ENCODE results near the gene LCN15. TPM values are rescaled to one million over a fixed set of nuclear protein-coding genes. Genes with fewer than 3 reads are reported as not detected.

Gene LCN15
- total and polyA plus RNA-seq, 9 donors = 0.16 to 4.0 (median 0.68) TPM; not detected in 1

DNA sequence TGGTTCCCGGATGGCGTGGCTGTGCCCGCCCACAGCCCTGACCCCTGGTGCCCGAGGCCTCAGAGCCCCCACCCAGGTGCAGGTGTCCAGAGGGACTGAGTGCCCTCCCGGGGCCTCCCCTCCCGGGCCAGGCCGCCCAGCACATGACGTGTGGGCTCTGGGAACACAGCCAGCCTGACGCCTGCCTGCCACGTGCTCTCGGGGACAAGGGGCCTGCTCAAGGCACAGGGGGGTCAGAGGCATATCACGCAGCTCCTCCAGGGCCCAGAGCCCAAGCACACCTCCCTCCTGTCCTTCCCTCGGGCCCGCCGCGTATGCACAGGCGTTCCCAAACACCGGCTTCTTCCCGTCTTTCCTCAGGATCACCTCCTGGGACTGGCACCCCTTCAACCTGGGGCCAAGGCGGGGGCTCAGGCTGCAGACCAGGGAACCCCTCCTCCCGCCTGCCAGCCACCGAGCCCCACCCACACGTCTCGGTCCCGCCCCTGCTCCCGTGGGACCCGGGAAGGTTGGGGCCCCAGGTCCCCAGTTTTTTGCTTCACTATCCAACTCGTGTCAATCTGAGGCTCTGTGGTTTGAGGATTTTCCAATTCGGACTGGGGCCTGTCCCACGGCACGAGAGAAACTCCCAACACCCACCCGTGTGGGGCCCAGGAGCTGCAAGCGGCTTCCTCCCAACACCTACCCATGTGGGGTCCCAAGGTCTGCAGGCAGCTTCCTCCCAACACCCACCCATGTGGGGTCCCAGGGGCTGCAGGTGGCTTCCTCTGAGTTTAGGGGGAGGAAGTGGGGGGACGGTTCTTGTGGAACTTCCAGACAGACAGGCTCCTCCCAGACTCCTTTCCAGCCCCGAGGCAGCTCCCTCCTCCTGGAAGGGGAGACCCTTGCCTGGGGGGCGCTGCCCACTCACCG, 23.1 kb downstream of the LCN15 start:
- Histone ChIP-seq H3K4me3 (ENCODE audit: low read length) (no peak overlapping the region), H3K27me3 (ENCODE audit: control insufficient read depth, insufficient read depth, low read length) (peaks cover 51% of the 10 kb centered on the region), H3K27ac (ENCODE audit: low read length) (peak overlapping the region; percentile 42), H3K4me1 (ENCODE audit: control insufficient read depth, insufficient read depth, low read length) (peaks cover 28% of the 10 kb centered on the region), H3K9me3 (replicated peaks; ENCODE audit: control insufficient read depth, low read depth, low read length) (no peaks in the 10 kb centered on the region), H3K36me3 (ENCODE audit: control insufficient read depth, insufficient read depth, low read length) (no peaks in the 10 kb centered on the region)
- DNase-seq = peak; percentile 66
- 20% methylated on average over 31 of the region's 37 CpGs for WGBS (ENCODE audit: insufficient coverage)

DNA sequence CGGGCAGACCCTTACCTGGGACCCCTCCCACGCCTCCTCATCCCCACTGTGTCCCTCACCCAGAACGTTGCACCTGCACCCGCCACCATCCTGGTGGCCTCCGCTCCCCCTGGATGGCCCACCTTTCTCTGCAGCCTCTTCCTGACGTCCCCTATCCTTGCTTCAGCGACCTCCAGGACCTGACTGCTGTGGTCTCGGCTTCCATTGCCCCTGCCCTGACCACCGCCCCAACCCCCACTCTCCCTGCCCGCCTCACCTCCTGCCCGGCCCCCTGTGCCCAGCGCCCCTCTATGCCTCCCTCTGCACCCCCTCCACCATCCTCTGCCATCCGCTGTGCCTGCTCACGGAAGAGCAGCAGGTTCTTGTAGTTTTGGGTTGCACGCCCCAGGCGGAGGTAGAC, 23.8 kb downstream of the LCN15 start:
- Histone ChIP-seq H3K27me3 (ENCODE audit: control insufficient read depth, insufficient read depth, low read length) (peaks cover 51% of the 10 kb centered on the region), H3K9me3 (replicated peaks; ENCODE audit: control insufficient read depth, low read depth, low read length) (no peaks in the 10 kb centered on the region), H3K4me1 (ENCODE audit: control insufficient read depth, insufficient read depth, low read length) (peaks cover 28% of the 10 kb centered on the region), H3K27ac (ENCODE audit: low read length) (no peak overlapping the region), H3K36me3 (ENCODE audit: control insufficient read depth, insufficient read depth, low read length) (no peaks in the 10 kb centered on the region), H3K4me3 (ENCODE audit: low read length) (no peak overlapping the region)
- WGBS (ENCODE audit: insufficient coverage) = 88% methylated on average over 16 of the region's 16 CpGs
- DNase-seq = no peak

DNA sequence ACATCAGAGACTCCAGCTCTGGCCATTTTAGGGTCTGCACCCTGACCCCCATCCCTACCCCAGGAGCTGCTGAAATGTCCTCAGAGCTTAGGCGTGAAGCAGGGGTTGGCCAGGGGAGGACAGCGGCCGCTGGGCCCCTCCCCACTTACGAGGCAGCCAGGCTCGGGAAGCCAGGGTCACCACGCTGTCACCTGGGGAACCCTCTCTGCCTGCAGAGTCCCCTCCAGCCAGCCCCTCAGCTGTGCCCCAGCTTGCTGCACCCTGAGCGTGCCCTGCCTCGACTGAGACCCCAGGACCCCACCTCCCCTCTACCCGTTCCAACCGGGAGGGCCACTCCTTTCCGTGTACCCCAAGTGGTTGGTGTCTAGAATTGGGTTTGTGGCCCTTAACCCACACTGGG, 24.2 kb downstream of the LCN15 start:
- no peak for DNase-seq
- no peak overlapping the region for H3K4me3 ChIP-seq (ENCODE audit: low read length)
- 74% methylated on average over 6 of the region's 11 CpGs for WGBS (ENCODE audit: insufficient coverage)
- H3K27me3 ChIP-seq (ENCODE audit: control insufficient read depth, insufficient read depth, low read length) = peaks cover 51% of the 10 kb centered on the region
- H3K9me3 ChIP-seq (replicated peaks; ENCODE audit: control insufficient read depth, low read depth, low read length) = no peaks in the 10 kb centered on the region
- no peak overlapping the region for H3K27ac ChIP-seq (ENCODE audit: low read length)
- no peaks in the 10 kb centered on the region for H3K36me3 ChIP-seq (ENCODE audit: control insufficient read depth, insufficient read depth, low read length)
- H3K4me1 ChIP-seq (ENCODE audit: control insufficient read depth, insufficient read depth, low read length) = peaks cover 28% of the 10 kb centered on the region

DNA sequence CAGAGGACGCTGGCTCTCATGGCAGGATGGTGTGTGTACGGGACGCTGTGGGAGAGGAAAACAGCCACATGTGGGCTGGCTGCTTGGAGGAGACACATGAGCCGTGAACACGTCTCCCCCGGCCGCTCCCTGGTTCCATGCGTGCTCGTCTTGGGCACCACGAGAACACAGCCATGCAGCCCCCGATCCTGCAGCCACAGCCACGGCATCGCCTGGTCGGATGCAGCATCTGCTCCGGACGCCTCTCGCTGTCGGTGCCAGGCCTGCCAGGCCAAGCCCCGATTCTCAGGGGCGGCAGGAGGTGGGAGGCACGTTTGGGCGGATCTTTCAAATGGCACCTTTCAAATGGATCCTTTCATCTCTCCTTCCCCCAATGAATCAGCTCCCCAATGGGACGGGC, 24.8 kb downstream of the LCN15 start:
- no peak for DNase-seq
- WGBS (ENCODE audit: insufficient coverage) = 72% methylated on average over 19 of the region's 23 CpGs

DNA sequence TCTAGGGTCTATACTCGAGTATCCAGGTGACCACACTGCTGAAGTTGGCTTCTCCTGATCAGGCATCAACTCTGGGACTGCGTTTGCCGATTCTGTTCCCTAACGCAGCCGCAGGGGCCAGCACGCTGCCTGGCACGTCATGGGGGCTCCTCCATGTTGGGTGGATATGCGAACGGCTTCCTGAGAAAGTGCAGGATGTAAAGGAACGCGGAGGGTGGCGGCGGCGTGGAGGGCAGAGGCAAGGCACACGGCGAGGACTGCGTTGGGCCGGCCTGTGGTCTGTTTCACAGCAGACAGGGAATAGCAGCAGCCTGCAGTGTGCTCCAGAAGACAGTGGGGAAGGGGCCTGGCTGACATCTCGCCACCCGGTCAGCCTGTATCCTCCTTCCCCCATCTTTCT, 25.4 kb downstream of the LCN15 start:
- peaks cover 28% of the 10 kb centered on the region for H3K4me1 ChIP-seq (ENCODE audit: control insufficient read depth, insufficient read depth, low read length)
- WGBS (ENCODE audit: insufficient coverage) = 89% methylated on average over 18 of the region's 20 CpGs
- H3K36me3 ChIP-seq (ENCODE audit: control insufficient read depth, insufficient read depth, low read length) = no peaks in the 10 kb centered on the region
- no peak for DNase-seq
- H3K27ac ChIP-seq (ENCODE audit: low read length) = no peak overlapping the region
- H3K4me3 ChIP-seq (ENCODE audit: low read length) = no peak overlapping the region
- H3K27me3 ChIP-seq (ENCODE audit: control insufficient read depth, insufficient read depth, low read length) = peaks cover 51% of the 10 kb centered on the region
- H3K9me3 ChIP-seq (replicated peaks; ENCODE audit: control insufficient read depth, low read depth, low read length) = no peaks in the 10 kb centered on the region

More for the DNA sequence above, 24.8 kb downstream of the LCN15 start:
- peaks cover 51% of the 10 kb centered on the region for H3K27me3 ChIP-seq (ENCODE audit: control insufficient read depth, insufficient read depth, low read length)
- H3K36me3 ChIP-seq (ENCODE audit: control insufficient read depth, insufficient read depth, low read length) = no peaks in the 10 kb centered on the region
- H3K4me3 ChIP-seq (ENCODE audit: low read length) = no peak overlapping the region
- H3K27ac ChIP-seq (ENCODE audit: low read length) = no peak overlapping the region
- no peaks in the 10 kb centered on the region for H3K9me3 ChIP-seq (replicated peaks; ENCODE audit: control insufficient read depth, low read depth, low read length)
- peaks cover 28% of the 10 kb centered on the region for H3K4me1 ChIP-seq (ENCODE audit: control insufficient read depth, insufficient read depth, low read length)

DNA sequence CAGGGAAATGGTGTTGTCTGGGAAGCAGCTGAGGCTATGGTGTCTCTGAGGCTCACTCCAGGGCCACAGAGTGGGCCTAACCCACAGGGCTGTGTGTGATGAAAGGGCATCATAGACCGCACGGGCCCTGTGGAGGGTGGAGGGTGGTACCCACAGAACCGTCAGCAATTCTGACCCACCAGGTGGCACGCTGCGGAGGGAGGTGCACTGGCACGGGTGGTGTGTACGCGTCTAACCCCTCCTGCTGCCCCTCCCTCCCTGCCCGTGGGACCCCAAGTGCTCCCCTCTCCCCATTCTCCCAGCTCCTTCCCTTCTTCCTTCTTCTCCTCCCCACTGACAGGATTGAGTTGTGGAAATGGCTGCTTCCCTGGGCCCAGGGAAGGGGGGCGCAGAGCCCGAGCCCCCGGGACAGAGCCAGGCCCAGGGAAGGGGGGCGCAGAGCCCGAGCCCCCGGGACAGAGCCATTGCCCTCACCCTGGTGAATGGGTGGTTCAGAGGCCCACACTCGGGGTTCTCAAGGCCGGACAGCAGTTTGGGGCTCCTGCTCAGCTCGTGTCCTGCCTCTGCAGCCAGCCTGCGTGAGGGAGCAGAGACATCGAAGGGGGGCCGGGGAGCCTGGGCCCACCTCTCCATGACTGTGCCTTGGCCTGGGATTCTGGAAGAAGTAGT, 28.4 kb downstream of the LCN15 start:
- Histone ChIP-seq H3K4me1 (ENCODE audit: control insufficient read depth, insufficient read depth, low read length) (peaks cover 5% of the 10 kb centered on the region), H3K27me3 (ENCODE audit: control insufficient read depth, insufficient read depth, low read length) (peaks cover 28% of the 10 kb centered on the region), H3K4me3 (ENCODE audit: low read length) (no peak overlapping the region), H3K27ac (ENCODE audit: low read length) (no peak overlapping the region), H3K36me3 (ENCODE audit: control insufficient read depth, insufficient read depth, low read length) (no peaks in the 10 kb centered on the region), H3K9me3 (replicated peaks; ENCODE audit: control insufficient read depth, low read depth, low read length) (no peaks in the 10 kb centered on the region)
- 76% methylated on average over 12 of the region's 21 CpGs for WGBS (ENCODE audit: insufficient coverage)
- no peak for DNase-seq

DNA sequence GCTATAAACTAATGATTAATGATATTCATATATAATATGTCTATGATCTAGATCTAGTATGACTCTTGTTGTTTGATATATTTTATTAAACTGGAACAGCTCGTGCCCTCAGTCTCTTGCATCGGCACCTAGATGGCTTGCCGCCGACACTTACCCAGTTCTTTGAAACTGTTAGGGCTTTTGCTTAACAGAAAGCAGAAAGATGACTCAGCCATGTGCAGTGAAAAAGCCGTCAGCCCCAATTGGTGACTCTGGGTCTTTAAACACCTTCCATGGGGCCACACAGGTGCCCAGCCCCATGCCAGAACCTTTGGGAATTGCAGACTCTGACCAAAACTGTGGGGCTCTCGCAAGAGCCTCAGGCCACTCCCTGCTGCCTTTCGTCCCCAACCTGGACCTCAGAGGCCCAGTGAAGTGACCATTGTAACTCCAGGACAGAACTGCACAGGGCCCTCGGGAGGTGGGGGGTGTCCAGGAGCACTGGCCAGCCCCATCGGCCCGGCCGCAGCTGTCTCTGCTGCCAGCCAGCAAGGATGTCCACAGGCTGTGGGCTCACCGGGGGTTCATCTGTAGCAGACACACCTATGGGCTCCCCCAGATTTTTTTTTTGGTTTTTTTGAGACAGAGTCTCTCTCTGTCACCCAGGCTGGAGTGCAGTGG, 29.4 kb downstream of the LCN15 start:
- H3K27ac ChIP-seq (ENCODE audit: low read length) = no peak overlapping the region
- no peak for DNase-seq
- no peaks in the 10 kb centered on the region for H3K9me3 ChIP-seq (replicated peaks; ENCODE audit: control insufficient read depth, low read depth, low read length)
- peaks cover 18% of the 10 kb centered on the region for H3K27me3 ChIP-seq (ENCODE audit: control insufficient read depth, insufficient read depth, low read length)
- H3K4me3 ChIP-seq (ENCODE audit: low read length) = no peak overlapping the region
- H3K4me1 ChIP-seq (ENCODE audit: control insufficient read depth, insufficient read depth, low read length) = no peaks in the 10 kb centered on the region
- WGBS (ENCODE audit: insufficient coverage) = 66% methylated on average over 12 of the region's 12 CpGs
- no peaks in the 10 kb centered on the region for H3K36me3 ChIP-seq (ENCODE audit: control insufficient read depth, insufficient read depth, low read length)

DNA sequence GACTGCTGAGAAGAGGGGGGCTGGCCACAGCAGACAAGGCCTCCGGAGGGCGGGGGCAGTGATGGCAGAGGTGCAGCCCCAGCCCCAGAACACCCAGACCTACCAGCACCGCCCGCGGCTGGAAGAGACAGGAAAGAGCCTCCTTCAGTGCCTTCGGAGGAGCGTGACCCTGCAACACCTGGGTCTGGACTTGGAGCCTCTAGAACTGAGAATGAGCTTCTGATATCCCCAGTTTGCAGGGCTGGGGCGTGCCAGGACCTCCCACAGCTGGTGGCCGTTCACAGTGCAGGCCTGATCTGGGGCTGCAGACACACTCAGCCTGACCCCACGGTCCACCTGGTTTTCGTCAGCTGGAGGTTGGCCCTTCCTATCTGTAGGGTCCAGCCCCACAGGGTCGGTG, 30.7 kb downstream of the LCN15 start:
- Histone ChIP-seq H3K36me3 (ENCODE audit: control insufficient read depth, insufficient read depth, low read length) (no peaks in the 10 kb centered on the region), H3K4me1 (ENCODE audit: control insufficient read depth, insufficient read depth, low read length) (peaks cover 10% of the 10 kb centered on the region), H3K4me3 (ENCODE audit: low read length) (no peak overlapping the region), H3K9me3 (replicated peaks; ENCODE audit: control insufficient read depth, low read depth, low read length) (no peaks in the 10 kb centered on the region), H3K27me3 (ENCODE audit: control insufficient read depth, insufficient read depth, low read length) (peaks cover 6% of the 10 kb centered on the region), H3K27ac (ENCODE audit: low read length) (no peak overlapping the region)
- DNase-seq = no peak
- WGBS (ENCODE audit: insufficient coverage) = 59% methylated on average over 9 of the region's 12 CpGs

DNA sequence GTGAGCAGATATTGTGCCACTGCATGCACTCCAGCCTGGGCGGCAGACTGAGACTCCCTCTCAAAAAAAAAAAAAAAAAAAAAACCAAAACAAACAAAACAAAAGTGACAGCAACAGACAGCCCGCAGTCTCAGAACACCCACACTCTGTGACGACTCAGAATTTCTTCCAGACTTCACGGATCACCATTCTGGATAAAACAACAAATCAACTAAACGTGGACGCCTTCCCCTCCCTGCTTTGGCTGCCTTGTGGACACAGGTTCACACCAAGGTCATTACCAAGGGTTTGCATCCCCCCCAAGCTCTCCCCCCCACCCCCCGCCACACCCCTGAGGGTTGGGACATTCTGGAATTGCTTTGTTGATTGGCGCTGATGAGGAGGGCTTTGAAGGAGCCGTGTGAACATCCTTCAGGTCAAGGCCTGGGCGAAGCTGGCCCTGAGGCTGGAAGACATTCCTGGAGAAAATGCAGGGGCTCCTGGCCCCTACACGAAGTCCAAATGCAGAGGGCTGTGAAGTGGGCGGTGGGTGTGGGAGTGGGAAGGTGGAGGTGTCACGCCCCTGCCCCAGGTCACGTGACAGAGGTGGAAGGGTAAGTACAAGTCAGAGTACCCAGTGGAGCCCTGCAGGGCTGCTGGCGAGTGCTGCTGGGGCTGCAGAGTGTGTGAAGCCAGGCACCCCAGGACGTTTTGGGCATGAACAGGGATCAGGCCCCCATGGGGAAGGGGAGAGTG, 31.7 kb downstream of the LCN15 start:
- peaks cover 13% of the 10 kb centered on the region for H3K4me1 ChIP-seq (ENCODE audit: control insufficient read depth, insufficient read depth, low read length)
- DNase-seq = no peak
- H3K36me3 ChIP-seq (ENCODE audit: control insufficient read depth, insufficient read depth, low read length) = no peaks in the 10 kb centered on the region
- no peak overlapping the region for H3K27ac ChIP-seq (ENCODE audit: low read length)
- no peak overlapping the region for H3K4me3 ChIP-seq (ENCODE audit: low read length)
- no peaks in the 10 kb centered on the region for H3K27me3 ChIP-seq (ENCODE audit: control insufficient read depth, insufficient read depth, low read length)
- H3K9me3 ChIP-seq (replicated peaks; ENCODE audit: control insufficient read depth, low read depth, low read length) = no peaks in the 10 kb centered on the region
- 53% methylated on average over 10 of the region's 16 CpGs for WGBS (ENCODE audit: insufficient coverage)
